PC-9 (cell line): ENCODE data around the gene TTC39B. TPM values are rescaled to one million over a fixed set of nuclear protein-coding genes. Genes with fewer than 3 reads are reported as not detected.
A peak's percentile ranks its signal among the peaks of the same experiment; 100 is the strongest.

Source experiments
- BruUV-seq: library from RNA; stranded (reverse); fragments of 400-500 nt; replicated peaks from 2 replicates; lab custom pipeline; 2021; lab: Mats Ljungman, UMichigan
- CTCF ChIA-PET: fragments of 300-600 bp; sonication (Branson Sonifier 250); formaldehyde crosslinking; loops from one replicate; lab custom pipeline; 2022; ENCODE audit warnings: antibody characterized with exemption; lab: Charles Lee
- POLR2A ChIA-PET: fragments of 300-600 bp; sonication (Branson Sonifier 250); formaldehyde crosslinking; loops from one replicate; lab custom pipeline; 2022; ENCODE audit warnings: antibody characterized with exemption; ENCODE audit not compliant: unreplicated experiment; lab: Charles Lee
- DNase-seq, 2 experiments: peaks; one replicate each; pipeline versions ENCODE4 v3.0.0 to v3.0.0-alpha.2; 2015 to 2022; ENCODE audit warnings: mixed read lengths in 1 of 2
- H2AFZ ChIP-seq: fragments of 200-600 bp; sonication (generic); 2 replicates; pipeline ENCODE4 v1.8.1; 2017; ENCODE audit warnings: antibody characterized with exemption
- H3F3A ChIP-seq: fragments of 200-600 bp; sonication (generic); 2 replicates; pipeline ENCODE4 v1.8.1; 2017; ENCODE audit warnings: antibody characterized with exemption, mild to moderate bottlenecking, low read depth; ENCODE audit not compliant: insufficient read depth
- H3K27ac ChIP-seq: fragments of 200-600 bp; sonication (generic); 2 replicates; pipeline ENCODE4 v1.6.1; 2016; ENCODE audit warnings: mixed run types
- H3K27me3 ChIP-seq: fragments of 200-600 bp; sonication (generic); 2 replicates; pipeline ENCODE4 v1.6.1; 2016; ENCODE audit warnings: low read depth, mixed run types; ENCODE audit not compliant: insufficient read depth
- H3K36me3 ChIP-seq: fragments of 200-600 bp; sonication (generic); 2 replicates; pipeline ENCODE4 v1.6.1; 2016; ENCODE audit warnings: low read depth, mixed run types
- H3K4me1 ChIP-seq: fragments of 200-600 bp; sonication (generic); replicated peaks from 2 replicates; pipeline ENCODE4 v1.6.1; 2016; ENCODE audit warnings: mixed run types; ENCODE audit not compliant: insufficient read depth
- H3K4me2 ChIP-seq: fragments of 200-600 bp; sonication (generic); 2 replicates; pipeline ENCODE4 v1.6.1; 2017; ENCODE audit warnings: mixed run types
- H3K4me3 ChIP-seq: fragments of 200-600 bp; sonication (generic); 2 replicates; pipeline ENCODE4 v1.6.1; 2016; ENCODE audit warnings: mixed run types
- H3K79me2 ChIP-seq: fragments of 200-600 bp; sonication (generic); 2 replicates; pipeline ENCODE4 v1.6.1; 2017; ENCODE audit warnings: low read depth, mixed run types
- H3K9me2 ChIP-seq: fragments of 200-600 bp; sonication (generic); 2 replicates; pipeline ENCODE4 v1.8.1; 2017; ENCODE audit warnings: mild to moderate bottlenecking; ENCODE audit not compliant: insufficient read depth
- H3K9me3 ChIP-seq: fragments of 200-600 bp; sonication (generic); 2 replicates; pipeline ENCODE4 v1.8.1; 2016; ENCODE audit warnings: low read depth; ENCODE audit not compliant: insufficient read depth
- H4K20me1 ChIP-seq: fragments of 200-600 bp; sonication (generic); 2 replicates; pipeline ENCODE4 v1.8.1; 2017; ENCODE audit not compliant: insufficient read depth
- EZH2 ChIP-seq: fragments of 200-600 bp; sonication (generic); IDR thresholded peaks from 2 replicates; pipeline ENCODE4 v1.8.0; 2017; ENCODE audit warnings: antibody characterized with exemption, low read depth
- intact Hi-C: fragments of 100-400 bp; cut with micrococcal nuclease; formaldehyde crosslinking; loops from one replicate; pipeline ENCODE4 v1.10.0; 2022; ENCODE audit not compliant: unreplicated experiment
- total RNA-seq: library from RNA; stranded (reverse); gene quantifications from 2 replicates; pipeline ENCODE4 v1.2.3, GENCODE V29; 2021
- TF ChIP-seq, protein P1 (sequence below): fragments of 200-600 bp; sonication (generic); conservative IDR thresholded peaks from 2 replicates; pipeline ENCODE4 v1.6.1; 2017; ENCODE audit warnings: mixed run types, antibody characterized with exemption, mild to moderate bottlenecking, moderate library complexity

Gene TTC39B
- total RNA-seq, 1 experiment from 2014 or later = 8.8 TPM

DNA sequence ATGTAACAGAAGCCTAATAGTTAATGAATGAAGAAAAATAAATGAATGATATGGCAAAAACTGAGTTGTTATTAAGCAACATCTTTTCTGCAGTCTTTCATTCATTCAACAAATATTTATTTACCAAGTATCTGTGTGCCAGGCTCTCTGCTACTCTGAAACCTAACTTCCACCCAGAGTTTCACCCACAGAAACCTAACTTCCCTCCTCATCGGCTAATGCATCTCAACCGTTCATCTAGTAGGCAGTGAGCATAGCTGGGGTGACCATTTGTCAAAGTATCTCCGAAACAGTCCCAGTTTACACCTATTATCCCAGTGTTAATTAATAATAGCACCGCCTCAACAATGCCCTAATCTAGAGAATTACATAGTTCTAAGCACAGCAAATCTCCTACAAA lies 1.5 kb downstream of the TTC39B start:
- H3K4me2 ChIP-seq = peak overlapping the region; percentile 81
- TF ChIP-seq, protein P1, sequence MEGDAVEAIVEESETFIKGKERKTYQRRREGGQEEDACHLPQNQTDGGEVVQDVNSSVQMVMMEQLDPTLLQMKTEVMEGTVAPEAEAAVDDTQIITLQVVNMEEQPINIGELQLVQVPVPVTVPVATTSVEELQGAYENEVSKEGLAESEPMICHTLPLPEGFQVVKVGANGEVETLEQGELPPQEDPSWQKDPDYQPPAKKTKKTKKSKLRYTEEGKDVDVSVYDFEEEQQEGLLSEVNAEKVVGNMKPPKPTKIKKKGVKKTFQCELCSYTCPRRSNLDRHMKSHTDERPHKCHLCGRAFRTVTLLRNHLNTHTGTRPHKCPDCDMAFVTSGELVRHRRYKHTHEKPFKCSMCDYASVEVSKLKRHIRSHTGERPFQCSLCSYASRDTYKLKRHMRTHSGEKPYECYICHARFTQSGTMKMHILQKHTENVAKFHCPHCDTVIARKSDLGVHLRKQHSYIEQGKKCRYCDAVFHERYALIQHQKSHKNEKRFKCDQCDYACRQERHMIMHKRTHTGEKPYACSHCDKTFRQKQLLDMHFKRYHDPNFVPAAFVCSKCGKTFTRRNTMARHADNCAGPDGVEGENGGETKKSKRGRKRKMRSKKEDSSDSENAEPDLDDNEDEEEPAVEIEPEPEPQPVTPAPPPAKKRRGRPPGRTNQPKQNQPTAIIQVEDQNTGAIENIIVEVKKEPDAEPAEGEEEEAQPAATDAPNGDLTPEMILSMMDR = no peak
- no peak for TF ChIP-seq EZH2

DNA sequence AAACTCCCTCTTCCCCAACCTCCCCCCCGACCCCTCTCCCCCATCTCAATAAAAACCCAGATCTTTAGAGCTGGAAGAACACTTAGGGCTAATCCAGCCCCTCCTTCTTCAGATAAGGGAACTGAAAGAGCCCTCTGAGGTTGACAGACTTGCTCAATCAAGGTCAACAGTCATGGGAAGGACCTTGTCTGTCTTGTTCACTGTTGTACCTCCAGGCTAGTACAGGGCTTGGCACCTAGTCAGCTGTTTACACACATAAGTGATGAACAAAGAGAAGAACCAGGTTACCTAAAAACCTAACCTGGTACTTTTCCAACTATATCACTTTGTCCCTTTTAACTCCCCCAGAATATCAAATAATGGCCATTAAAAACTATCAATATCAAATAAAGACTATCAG lies 2.4 kb downstream of the TTC39B start:
- ChIA-PET CTCF (no interaction called here), POLR2A (interaction anchor here (0.8 kb wide), 1 partner anchor 138 kb away, joined by 11 read pairs; no protein-coding TSS in a partner anchor)
- Histone ChIP-seq H3K79me2 (no peaks in the 10 kb centered on the region), H3K4me1 (peaks cover 9% of the 10 kb centered on the region; the same call in 1 of the 2 replicates), H3F3A (0 out of 2 replicates have a peak, but pooled peaks cover 15% of the 10 kb centered on the region), H3K27me3 (no peaks in the 10 kb centered on the region), H3K27ac (no peak overlapping the region), H3K36me3 (no peaks in the 10 kb centered on the region), H3K9me3 (no peaks in the 10 kb centered on the region), H4K20me1 (no peaks in the 10 kb centered on the region), H2AFZ (no peak overlapping the region), H3K4me2 (no peak overlapping the region), H3K4me3 (no peak overlapping the region), H3K9me2 (no peaks in the 10 kb centered on the region)
- TF ChIP-seq EZH2 = no peak
- TF ChIP-seq, protein P1 = no peak
- no TSS peak for BruUV-seq
- no peak for DNase-seq
- intact Hi-C loops = loop anchor here (5.0 kb wide), 1 partner anchor 118 kb away; the partner anchor contains the start of gene SNAPC3

More for the DNA sequence above, 1.5 kb downstream of the TTC39B start:
- H4K20me1 ChIP-seq = no peaks in the 10 kb centered on the region
- H2AFZ ChIP-seq = peak overlapping the region; percentile 92
- intact Hi-C loops = loop anchor here (5.0 kb wide), 1 partner anchor 117 kb away; the partner anchor contains the start of gene SNAPC3
- H3K36me3 ChIP-seq = no peaks in the 10 kb centered on the region
- BruUV-seq = no TSS peak
- no peaks in the 10 kb centered on the region for H3K9me3 ChIP-seq
- peak overlapping the region; percentile 87 for H3K4me3 ChIP-seq
- H3K9me2 ChIP-seq = no peaks in the 10 kb centered on the region
- H3K4me1 ChIP-seq = peaks cover 9% of the 10 kb centered on the region; the same call in 1 of the 2 replicates
- no peaks in the 10 kb centered on the region for H3K79me2 ChIP-seq
- ChIA-PET POLR2A (no interaction called here), CTCF (no interaction called here)
- peak overlapping the region; percentile 65 for H3K27ac ChIP-seq
- DNase-seq = no peak
- no peaks in the 10 kb centered on the region for H3K27me3 ChIP-seq
- H3F3A ChIP-seq = 0 out of 2 replicates have a peak, but pooled peaks cover 15% of the 10 kb centered on the region

DNA sequence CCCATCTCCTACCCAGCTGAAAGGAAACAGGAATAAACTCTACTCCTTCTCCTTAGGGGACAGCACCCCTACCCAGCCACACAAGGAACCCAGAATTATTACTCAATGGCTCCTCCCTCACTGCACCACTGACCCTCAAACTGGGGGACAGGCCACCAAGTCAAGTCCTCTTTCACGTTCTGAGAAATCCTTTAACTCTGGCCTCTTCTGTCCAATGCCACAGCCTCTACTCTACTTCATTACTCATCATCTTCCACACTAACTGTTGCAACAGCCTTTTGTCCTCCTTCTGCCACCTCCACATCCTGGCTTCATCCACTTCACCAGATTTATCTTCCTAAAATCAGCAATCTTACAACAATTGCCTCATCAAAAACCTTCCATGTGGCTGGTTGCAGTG lies 6.8 kb downstream of the TTC39B start:
- POLR2A ChIA-PET = no interaction called here
- Histone ChIP-seq H3K27ac (no peak overlapping the region), H3K4me2 (no peak overlapping the region), H3K79me2 (no peaks in the 10 kb centered on the region), H3K4me1 (peaks cover 19% of the 10 kb centered on the region), H3K9me2 (no peaks in the 10 kb centered on the region), H4K20me1 (no peaks in the 10 kb centered on the region), H3F3A (0 out of 2 replicates have a peak, but pooled peaks cover 3% of the 10 kb centered on the region), H3K4me3 (no peak overlapping the region), H3K9me3 (no peaks in the 10 kb centered on the region), H2AFZ (no peak overlapping the region), H3K27me3 (no peaks in the 10 kb centered on the region), H3K36me3 (no peaks in the 10 kb centered on the region)
- CTCF ChIA-PET = interaction anchor here (0.6 kb wide), 1 partner anchor 123 kb away, joined by 3 read pairs; the partner anchor contains the start of gene SNAPC3
- no peak for TF ChIP-seq EZH2
- TF ChIP-seq, protein P1 = no peak
- no peak for DNase-seq
- no TSS peak for BruUV-seq
- intact Hi-C loops = no loop called here
